Activated T-cell treated with anti-CD3 and anti-CD28 coated beads, Interleukin-2, amount 50 U/mL, for 24 hours (primary cell): ENCODE measurements around the gene LINC00632.
A peak's percentile ranks its signal among the peaks of the same experiment; 100 is the strongest.

ENCODE experiments used
- DNase-seq: peaks from one replicate; pipeline ENCODE4 v3.0.0-alpha.2; 2020
- H3K27ac Mint-ChIP-seq: 2 replicates; pipeline ENCODE4 v1.8.0; 2020; ENCODE audit warnings: mild to moderate bottlenecking, mixed read lengths
- H3K27me3 Mint-ChIP-seq: 2 replicates; pipeline ENCODE4 v1.8.0; 2020; ENCODE audit warnings: mixed read lengths
- H3K36me3 Mint-ChIP-seq: 2 replicates; pipeline ENCODE4 v1.8.0; 2020; ENCODE audit warnings: low read depth, mixed read lengths
- H3K4me1 Mint-ChIP-seq: 2 replicates; pipeline ENCODE4 v1.8.0; 2020; ENCODE audit warnings: low read depth, mixed read lengths
- H3K4me3 Mint-ChIP-seq: 2 replicates; pipeline ENCODE4 v1.8.0; 2020; ENCODE audit warnings: mild to moderate bottlenecking, moderate library complexity, mixed read lengths
- H3K9me3 Mint-ChIP-seq: 2 replicates; pipeline ENCODE4 v1.8.0; 2020; ENCODE audit warnings: mixed read lengths

The LINC00632 gene

GRCh38 chrX:140724736-140725135, 15.2 kb downstream of the LINC00632 start:
- H3K27ac Mint-ChIP-seq, result no peak overlapping the region
- no peak for DNase-seq
- no peaks in the 10 kb centered on the region for H3K36me3 Mint-ChIP-seq
- no peak overlapping the region for H3K4me3 Mint-ChIP-seq
- no peaks in the 10 kb centered on the region for H3K4me1 Mint-ChIP-seq
- no peaks in the 10 kb centered on the region for H3K9me3 Mint-ChIP-seq
- no peaks in the 10 kb centered on the region for H3K27me3 Mint-ChIP-seq

GRCh38 chrX:140725500-140725899, 15.9 kb downstream of the LINC00632 start:
- Mint-ChIP-seq H3K36me3 (no peaks in the 10 kb centered on the region), H3K27ac (no peak overlapping the region), H3K9me3 (no peaks in the 10 kb centered on the region), H3K4me1 (no peaks in the 10 kb centered on the region), H3K4me3 (no peak overlapping the region), H3K27me3 (no peaks in the 10 kb centered on the region)
- no peak for DNase-seq

GRCh38 chrX:140733766-140734342, 24.3 kb downstream of the LINC00632 start:
- H3K36me3 Mint-ChIP-seq, result no peaks in the 10 kb centered on the region
- H3K9me3 Mint-ChIP-seq, result no peaks in the 10 kb centered on the region
- H3K27me3 Mint-ChIP-seq, result peaks cover 12% of the 10 kb centered on the region
- H3K4me3 Mint-ChIP-seq, result no peak overlapping the region
- no peaks in the 10 kb centered on the region for H3K4me1 Mint-ChIP-seq
- H3K27ac Mint-ChIP-seq, result no peak overlapping the region
- DNase-seq, result no peak

DNA sequence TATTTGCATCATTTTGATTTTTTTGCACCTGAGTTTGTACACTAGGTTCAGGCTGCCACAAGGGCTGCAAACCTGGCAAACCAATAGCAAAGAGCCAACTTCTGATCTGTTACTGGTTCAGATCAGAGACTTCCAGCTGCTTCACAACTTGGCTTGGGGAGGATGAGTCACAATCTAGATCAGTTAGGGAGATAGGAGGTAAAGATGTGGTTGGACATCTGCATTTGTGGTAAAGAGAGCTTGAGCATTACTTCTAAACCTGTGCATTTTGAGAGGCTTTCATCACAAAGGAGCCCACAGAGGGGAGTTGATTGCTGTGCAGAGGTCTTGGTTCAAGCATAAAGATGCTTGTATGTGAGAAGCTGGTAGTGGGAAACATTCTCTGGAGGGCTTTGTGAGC, 34.5 kb downstream of the LINC00632 start:
- Mint-ChIP-seq H3K4me3 (no peak overlapping the region), H3K27me3 (peaks cover 22% of the 10 kb centered on the region), H3K4me1 (peaks cover 11% of the 10 kb centered on the region), H3K27ac (no peak overlapping the region), H3K9me3 (no peaks in the 10 kb centered on the region), H3K36me3 (no peaks in the 10 kb centered on the region)
- DNase-seq, result no peak

DNA sequence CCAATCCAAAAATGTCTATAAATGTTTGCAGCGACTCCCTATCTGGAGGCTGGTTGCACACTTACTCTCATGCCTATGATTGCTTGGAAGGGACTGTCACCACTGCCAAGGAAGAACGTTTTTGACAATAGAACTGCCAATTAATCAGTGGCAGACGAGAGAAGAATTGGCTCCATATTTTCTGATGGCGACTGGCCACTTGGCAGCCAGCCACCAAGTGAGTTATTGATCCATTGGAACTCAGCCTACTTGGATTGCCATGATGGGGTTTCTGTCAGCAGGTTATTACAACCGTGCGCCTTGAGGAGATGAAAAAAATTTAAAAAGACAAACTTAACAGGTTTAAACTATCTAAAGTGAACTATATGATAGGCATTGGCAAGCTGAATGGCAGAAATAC, 47.4 kb downstream of the LINC00632 start:
- Mint-ChIP-seq H3K27me3 (peaks cover 33% of the 10 kb centered on the region), H3K27ac (no peak overlapping the region), H3K4me1 (no peaks in the 10 kb centered on the region), H3K4me3 (no peak overlapping the region), H3K36me3 (no peaks in the 10 kb centered on the region), H3K9me3 (no peaks in the 10 kb centered on the region)
- DNase-seq, result no peak

- peaks cover 12% of the 10 kb centered on the region for H3K4me1 Mint-ChIP-seq
- peaks cover 61% of the 10 kb centered on the region for H3K27me3 Mint-ChIP-seq
- no peaks in the 10 kb centered on the region for H3K9me3 Mint-ChIP-seq
- H3K27ac Mint-ChIP-seq, result no peak overlapping the region
- no peak overlapping the region for H3K4me3 Mint-ChIP-seq
- DNase-seq, result no peak
- H3K36me3 Mint-ChIP-seq, result no peaks in the 10 kb centered on the region
Measured at GRCh38 chrX:140762061-140762460, 52.5 kb downstream of the LINC00632 start.

DNA sequence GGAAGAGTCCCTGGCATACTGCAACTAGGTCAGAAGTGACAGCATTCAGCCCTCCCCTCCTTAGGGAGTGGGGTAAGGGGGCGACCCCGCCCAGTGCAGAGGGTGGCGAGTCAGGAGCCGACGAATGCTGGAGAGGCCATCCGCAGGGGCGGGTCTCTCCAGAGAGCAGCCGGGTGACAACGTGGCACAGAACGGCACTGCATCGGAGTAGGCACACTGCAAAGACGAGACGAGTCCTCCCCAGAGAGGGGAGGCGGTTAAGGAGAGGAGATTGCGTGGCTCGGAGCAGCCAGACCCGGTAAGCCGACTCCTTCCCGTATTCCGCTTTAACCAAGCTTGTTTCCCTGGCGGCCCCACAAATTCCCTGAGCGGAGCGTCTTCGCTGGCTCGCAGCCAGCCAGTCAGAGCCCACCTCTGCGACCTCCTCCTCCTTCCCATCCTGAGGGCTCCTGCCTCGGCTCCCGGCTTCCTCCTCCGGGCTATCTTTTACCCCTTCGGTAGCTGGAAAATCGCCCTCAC, 54.9 kb downstream of the LINC00632 start:
- Mint-ChIP-seq H3K4me3 (peak overlapping the region; percentile 63), H3K4me1 (peaks cover 12% of the 10 kb centered on the region), H3K27ac (no peak overlapping the region), H3K27me3 (peaks cover 53% of the 10 kb centered on the region), H3K9me3 (no peaks in the 10 kb centered on the region), H3K36me3 (no peaks in the 10 kb centered on the region)
- peak; percentile 32 for DNase-seq

DNA sequence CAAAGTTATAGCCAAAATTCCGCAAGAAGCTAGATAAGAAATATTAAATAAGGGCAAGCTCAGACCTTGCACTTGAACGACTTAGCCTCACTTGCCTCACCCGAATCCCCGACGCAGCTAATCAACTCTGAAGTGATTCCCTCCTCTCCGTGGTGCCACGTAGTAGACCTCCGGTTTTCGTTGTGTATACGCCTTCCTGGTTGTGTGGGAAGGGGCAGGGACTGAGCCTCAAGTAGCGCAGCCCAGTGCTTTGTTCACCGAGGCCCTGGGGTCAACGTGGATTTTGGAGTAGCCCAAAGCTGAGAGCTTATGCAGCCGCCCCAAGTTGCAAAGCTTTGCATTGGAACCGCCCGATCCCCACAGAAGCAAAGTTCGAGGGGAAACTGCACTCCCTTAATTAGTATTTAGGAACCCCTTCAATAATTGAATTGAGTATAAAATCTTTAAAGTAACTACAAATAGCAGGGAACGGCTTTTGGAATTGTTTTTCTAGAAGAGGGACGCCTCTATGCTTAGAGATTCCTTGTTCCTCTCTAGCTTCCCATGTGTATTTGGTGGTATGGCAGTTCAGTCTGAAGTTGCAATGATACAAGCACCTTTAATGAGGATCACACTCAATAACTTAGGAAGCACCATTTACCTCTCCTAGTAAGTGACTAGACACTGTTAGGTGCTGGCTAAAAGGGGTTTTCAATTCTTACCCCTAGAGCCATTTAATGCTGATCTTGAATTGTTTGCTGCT, 55.7 kb downstream of the LINC00632 start:
- peaks cover 51% of the 10 kb centered on the region for H3K27me3 Mint-ChIP-seq
- H3K36me3 Mint-ChIP-seq, result no peaks in the 10 kb centered on the region
- H3K4me1 Mint-ChIP-seq, result peaks cover 12% of the 10 kb centered on the region
- H3K9me3 Mint-ChIP-seq, result no peaks in the 10 kb centered on the region
- no peak overlapping the region for H3K27ac Mint-ChIP-seq
- H3K4me3 Mint-ChIP-seq, result peak overlapping the region; percentile 63
- peak; percentile 28 for DNase-seq

DNA sequence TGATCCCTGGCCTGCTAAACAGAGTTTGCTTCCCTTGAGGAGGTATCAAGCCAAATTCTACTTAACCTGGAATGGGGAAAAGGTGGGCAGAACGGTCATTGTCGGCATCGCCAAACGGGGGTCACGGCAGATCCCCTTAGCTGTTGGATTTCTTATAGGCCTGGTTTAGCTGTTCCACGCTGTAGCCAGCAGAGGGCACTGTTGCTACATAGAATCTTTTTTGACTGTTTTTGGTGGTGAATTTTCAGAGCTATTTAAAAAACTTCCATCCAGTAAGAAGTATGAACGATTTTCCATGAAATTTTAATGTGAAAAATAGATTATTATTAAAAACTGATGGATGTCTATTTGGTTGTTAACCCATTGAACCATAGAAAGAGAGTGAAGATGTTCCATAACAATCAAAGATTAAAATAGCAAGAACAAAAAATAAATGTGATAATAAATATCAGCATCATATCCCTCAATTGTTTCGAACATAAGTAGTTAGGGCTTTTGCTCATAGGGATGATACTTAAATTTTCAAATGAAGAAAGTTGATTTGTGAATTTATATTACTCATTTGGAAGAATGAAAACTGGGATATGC, 56.6 kb downstream of the LINC00632 start:
- no peaks in the 10 kb centered on the region for H3K9me3 Mint-ChIP-seq
- H3K36me3 Mint-ChIP-seq, result no peaks in the 10 kb centered on the region
- peak; percentile 52 for DNase-seq
- H3K27me3 Mint-ChIP-seq, result peaks cover 49% of the 10 kb centered on the region
- no peak overlapping the region for H3K27ac Mint-ChIP-seq
- peaks cover 12% of the 10 kb centered on the region for H3K4me1 Mint-ChIP-seq
- H3K4me3 Mint-ChIP-seq, result peak overlapping the region; percentile 2

- Mint-ChIP-seq H3K4me1 (peaks cover 11% of the 10 kb centered on the region), H3K4me3 (no peak overlapping the region), H3K27me3 (peaks cover 40% of the 10 kb centered on the region), H3K9me3 (no peaks in the 10 kb centered on the region), H3K36me3 (no peaks in the 10 kb centered on the region), H3K27ac (no peak overlapping the region)
- DNase-seq, result no peak
Measured at GRCh38 chrX:140767646-140768045, 58.1 kb downstream of the LINC00632 start.

GRCh38 chrX:140775211-140775610, 65.7 kb downstream of the LINC00632 start:
- H3K4me1 Mint-ChIP-seq, result no peaks in the 10 kb centered on the region
- no peaks in the 10 kb centered on the region for H3K9me3 Mint-ChIP-seq
- peaks cover 20% of the 10 kb centered on the region for H3K27me3 Mint-ChIP-seq
- DNase-seq, result no peak
- H3K4me3 Mint-ChIP-seq, result no peak overlapping the region
- H3K27ac Mint-ChIP-seq, result no peak overlapping the region
- H3K36me3 Mint-ChIP-seq, result no peaks in the 10 kb centered on the region

GRCh38 chrX:140776320-140776719, 66.8 kb downstream of the LINC00632 start:
- no peak for DNase-seq
- no peak overlapping the region for H3K4me3 Mint-ChIP-seq
- peaks cover 20% of the 10 kb centered on the region for H3K27me3 Mint-ChIP-seq
- no peaks in the 10 kb centered on the region for H3K36me3 Mint-ChIP-seq
- H3K27ac Mint-ChIP-seq, result no peak overlapping the region
- H3K4me1 Mint-ChIP-seq, result no peaks in the 10 kb centered on the region
- no peaks in the 10 kb centered on the region for H3K9me3 Mint-ChIP-seq

DNA sequence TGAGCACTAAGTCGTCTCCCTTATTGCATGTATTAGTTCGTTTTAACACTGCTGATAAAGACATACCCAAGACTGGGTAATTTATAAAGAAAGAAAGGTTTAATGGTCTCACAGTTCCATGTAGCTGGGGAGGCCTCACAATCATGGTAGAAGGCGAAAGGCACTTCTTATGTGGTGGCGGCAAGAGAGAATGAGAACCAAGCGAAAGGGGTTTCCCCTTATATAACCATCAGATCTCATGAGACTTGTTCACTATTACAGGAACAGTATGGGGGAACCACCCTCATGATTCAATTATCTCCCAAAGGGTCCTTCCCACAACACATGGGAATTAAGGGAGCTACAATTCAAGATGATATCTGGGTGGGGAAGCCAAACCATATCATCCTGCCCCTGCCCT, 85.1 kb downstream of the LINC00632 start:
- Mint-ChIP-seq H3K9me3 (no peaks in the 10 kb centered on the region), H3K4me1 (peaks cover 5% of the 10 kb centered on the region)

GRCh38 chrX:140799216-140799615, 89.7 kb downstream of the LINC00632 start:
- peaks cover 14% of the 10 kb centered on the region for H3K27me3 Mint-ChIP-seq
- peaks cover 5% of the 10 kb centered on the region for H3K4me1 Mint-ChIP-seq
- H3K4me3 Mint-ChIP-seq, result no peak overlapping the region
- H3K9me3 Mint-ChIP-seq, result no peaks in the 10 kb centered on the region
- no peaks in the 10 kb centered on the region for H3K36me3 Mint-ChIP-seq
- DNase-seq, result no peak
- no peak overlapping the region for H3K27ac Mint-ChIP-seq

More for the DNA sequence above, 85.1 kb downstream of the LINC00632 start:
- H3K27ac Mint-ChIP-seq, result no peak overlapping the region
- H3K27me3 Mint-ChIP-seq, result peaks cover 22% of the 10 kb centered on the region
- no peak overlapping the region for H3K4me3 Mint-ChIP-seq
- H3K36me3 Mint-ChIP-seq, result no peaks in the 10 kb centered on the region
- DNase-seq, result no peak

DNA sequence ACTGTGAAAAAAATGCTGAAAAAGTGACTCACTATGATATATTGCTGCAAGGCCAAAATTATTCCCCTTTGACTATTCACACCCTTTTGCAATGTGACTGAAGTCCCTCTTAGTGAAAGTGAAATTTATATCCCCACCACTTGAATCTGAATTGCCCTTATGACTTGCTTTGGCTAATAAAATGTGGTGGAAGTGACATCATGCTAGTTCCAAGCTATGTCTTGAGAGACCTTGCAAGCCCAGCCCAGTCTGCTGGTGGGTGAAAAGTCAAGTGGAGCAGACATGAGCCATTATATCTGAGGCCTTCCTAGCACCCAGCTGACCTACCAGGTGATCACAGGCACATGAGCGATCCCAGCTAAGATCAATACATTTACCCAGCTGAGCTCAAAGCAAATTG, 94.7 kb downstream of the LINC00632 start:
- H3K36me3 Mint-ChIP-seq, result no peaks in the 10 kb centered on the region
- H3K27ac Mint-ChIP-seq, result no peak overlapping the region
- DNase-seq, result no peak
- no peak overlapping the region for H3K4me3 Mint-ChIP-seq
- H3K27me3 Mint-ChIP-seq, result peaks cover 6% of the 10 kb centered on the region
- H3K4me1 Mint-ChIP-seq, result no peaks in the 10 kb centered on the region
- H3K9me3 Mint-ChIP-seq, result peaks cover 10% of the 10 kb centered on the region
